ENCODE data around the gene CDK12.
A peak's percentile ranks its signal among the peaks of the same experiment; 100 is the strongest.
"Not testable (repeated sequence)": the region's sequence is repeated elsewhere in the genome, so short reads cannot be mapped to it uniquely, and the experiment has no call there.

CDK12 gene

GRCh38 chr17:39543664-39544063 lies 82.4 kb downstream of the CDK12 start:
- in situ Hi-C loops (cut with HindIII; ENCODE audit: low pct_unique_long_range_greater_than_20kb, low sequenced_read_pairs): no loop called here

GRCh38 chr17:39544361-39544760 lies 83.1 kb downstream of the CDK12 start:
- in situ Hi-C loops (cut with HindIII; ENCODE audit: low pct_unique_long_range_greater_than_20kb, low sequenced_read_pairs); DNase-seq (ENCODE audit: low read depth in 1 of 2, low spot score in 1 of 2): not testable (repeated sequence)

More at GRCh38 chr17:39543664-39544063, 82.4 kb downstream of the CDK12 start:
- no peak for DNase-seq (ENCODE audit: low read depth in 1 of 2, low spot score in 1 of 2)
- TF ChIP-seq JUND (IDR thresholded peaks at IDR 0.05; ENCODE audit: low read depth): no peak

- TF ChIP-seq JUND (IDR thresholded peaks at IDR 0.05; ENCODE audit: low read depth): no peak
- in situ Hi-C loops (cut with HindIII; ENCODE audit: low pct_unique_long_range_greater_than_20kb, low sequenced_read_pairs): no loop called here
- peak; percentile 65 to 83 for DNase-seq (ENCODE audit: low read depth in 1 of 2, low spot score in 1 of 2)
Measured at GRCh38 chr17:39547713-39548478, 86.6 kb downstream of the CDK12 start.

- in situ Hi-C loops (cut with HindIII; ENCODE audit: low pct_unique_long_range_greater_than_20kb, low sequenced_read_pairs): no loop called here
- no peak for DNase-seq (ENCODE audit: low read depth in 1 of 2, low spot score in 1 of 2)
- TF ChIP-seq JUND (IDR thresholded peaks at IDR 0.05; ENCODE audit: low read depth): no peak
Measured at GRCh38 chr17:39548494-39549225, 87.4 kb downstream of the CDK12 start.

GRCh38 chr17:39549747-39550573 lies 88.7 kb downstream of the CDK12 start:
- no peak for DNase-seq (ENCODE audit: low read depth in 1 of 2, low spot score in 1 of 2)
- in situ Hi-C loops (cut with HindIII; ENCODE audit: low pct_unique_long_range_greater_than_20kb, low sequenced_read_pairs): no loop called here
- TF ChIP-seq JUND (IDR thresholded peaks at IDR 0.05; ENCODE audit: low read depth): no peak

GRCh38 chr17:39551879-39552278 lies 90.6 kb downstream of the CDK12 start:
- no peak for TF ChIP-seq JUND (IDR thresholded peaks at IDR 0.05; ENCODE audit: low read depth)
- in situ Hi-C loops (cut with HindIII; ENCODE audit: low pct_unique_long_range_greater_than_20kb, low sequenced_read_pairs): no loop called here
- no peak for DNase-seq (ENCODE audit: low read depth in 1 of 2, low spot score in 1 of 2)

- DNase-seq (ENCODE audit: low read depth in 1 of 2, low spot score in 1 of 2): no peak
- TF ChIP-seq JUND (IDR thresholded peaks at IDR 0.05; ENCODE audit: low read depth): no peak
- in situ Hi-C loops (cut with HindIII; ENCODE audit: low pct_unique_long_range_greater_than_20kb, low sequenced_read_pairs): no loop called here
Measured at GRCh38 chr17:39553341-39553945, 92.2 kb downstream of the CDK12 start.

- DNase-seq (ENCODE audit: low read depth in 1 of 2, low spot score in 1 of 2): no peak
- TF ChIP-seq JUND (IDR thresholded peaks at IDR 0.05; ENCODE audit: low read depth): no peak
- in situ Hi-C loops (cut with HindIII; ENCODE audit: low pct_unique_long_range_greater_than_20kb, low sequenced_read_pairs): no loop called here
Measured at GRCh38 chr17:39555368-39555767, 94.1 kb downstream of the CDK12 start.

GRCh38 chr17:39556423-39556822 lies 95.1 kb downstream of the CDK12 start:
- DNase-seq (ENCODE audit: low read depth in 1 of 2, low spot score in 1 of 2): no peak
- no peak for TF ChIP-seq JUND (IDR thresholded peaks at IDR 0.05; ENCODE audit: low read depth)
- in situ Hi-C loops (cut with HindIII; ENCODE audit: low pct_unique_long_range_greater_than_20kb, low sequenced_read_pairs): no loop called here

- no peak for TF ChIP-seq JUND (IDR thresholded peaks at IDR 0.05; ENCODE audit: low read depth)
- in situ Hi-C loops (cut with HindIII; ENCODE audit: low pct_unique_long_range_greater_than_20kb, low sequenced_read_pairs): no loop called here
- no peak for DNase-seq (ENCODE audit: low read depth in 1 of 2, low spot score in 1 of 2)
Measured at GRCh38 chr17:39562395-39562794, 101.1 kb downstream of the CDK12 start.

GRCh38 chr17:39562976-39563375 lies 101.7 kb downstream of the CDK12 start:
- no peak for DNase-seq (ENCODE audit: low read depth in 1 of 2, low spot score in 1 of 2)
- TF ChIP-seq JUND (IDR thresholded peaks at IDR 0.05; ENCODE audit: low read depth): no peak
- in situ Hi-C loops (cut with HindIII; ENCODE audit: low pct_unique_long_range_greater_than_20kb, low sequenced_read_pairs): no loop called here

- TF ChIP-seq JUND (IDR thresholded peaks at IDR 0.05; ENCODE audit: low read depth): no peak
- DNase-seq (ENCODE audit: low read depth in 1 of 2, low spot score in 1 of 2): no peak
- in situ Hi-C loops (cut with HindIII; ENCODE audit: low pct_unique_long_range_greater_than_20kb, low sequenced_read_pairs): no loop called here
Measured at GRCh38 chr17:39563476-39563875, 102.2 kb downstream of the CDK12 start.
